Muscle of arm (tissue), 12 donors: Measurements from ENCODE around the gene CD69. TPM values are rescaled to one million over a fixed set of nuclear protein-coding genes. Genes with fewer than 3 reads are reported as not detected.
A peak's percentile ranks its signal among the peaks of the same experiment; 100 is the strongest.
"Not testable (repeated sequence)": the region's sequence is repeated elsewhere in the genome, so short reads cannot be mapped to it uniquely, and the experiment has no call there.

Experiments
- DNase-seq: peaks from one replicate; pipeline ENCODE4 v3.0.0-alpha.2; 2013
- polyA plus RNA-seq, 12 donors: library from polyadenylated mRNA; unstranded; fragments of 120-200 nt; gene quantifications; one replicate each; pipeline ENCODE4 v1.2.1, GENCODE V29; 2013; ENCODE audit not compliant: insufficient read length in 12 of 12

The CD69 gene
- polyA plus RNA-seq, 12 donors = 0.66 to 5.8 (median 1.1) TPM; not detected in 2

GRCh38 chr12:9721394-9722092, 39.2 kb downstream of the CD69 start:
- no peak for DNase-seq

GRCh38 chr12:9719790-9720189, 40.9 kb downstream of the CD69 start:
- no peak for DNase-seq

GRCh38 chr12:9718968-9719367, 41.7 kb downstream of the CD69 start:
- DNase-seq = no peak

GRCh38 chr12:9717070-9717925, 43.4 kb downstream of the CD69 start:
- DNase-seq = no peak

- DNase-seq = not testable (repeated sequence)
These were observed 47.6 kb downstream of the CD69 start for GRCh38 chr12:9713032-9713558.

GRCh38 chr12:9711664-9712063, 49.0 kb downstream of the CD69 start:
- no peak for DNase-seq

- no peak for DNase-seq
These were observed 49.9 kb downstream of the CD69 start for GRCh38 chr12:9710584-9711375.

- no peak for DNase-seq
These were observed 51.8 kb downstream of the CD69 start for GRCh38 chr12:9708853-9709252.

- DNase-seq = peak; percentile 16
These were observed 52.6 kb downstream of the CD69 start for GRCh38 chr12:9707864-9708808.

- no peak for DNase-seq
These were observed 53.3 kb downstream of the CD69 start for GRCh38 chr12:9707356-9707755.

GRCh38 chr12:9706086-9706685, 54.5 kb downstream of the CD69 start:
- no peak for DNase-seq

GRCh38 chr12:9704561-9704960, 56.1 kb downstream of the CD69 start:
- not testable (repeated sequence) for DNase-seq

Other genes starting within 250 kb of the CD69 start
- gene KLRB1, start 153.0 kb downstream of the CD69 start, polyA plus RNA-seq = 1 to 10 TPM in 3 of 12 donors, under 1 TPM in 7, not detected in 2; 0.14 to 2.0 (median 0.81) TPM
- 10 to 100 TPM in 5 of 12 donors, 1 to 10 TPM in 6, not detected in 1; 3.0 to 25.2 (median 9.2) TPM for gene CLEC2D, start 91.2 kb downstream of the CD69 start, polyA plus RNA-seq
- gene CLECL1, start 27.8 kb downstream of the CD69 start, polyA plus RNA-seq = under 1 TPM in 2 of 12 donors, not detected in 10; 0.21 to 0.91 TPM
- under 1 TPM in 8 of 12 donors, not detected in 4; 0.14 to 0.85 (median 0.46) TPM for gene KLRF1, start 66.6 kb upstream of the CD69 start, polyA plus RNA-seq
- gene CLEC2B, start 108.5 kb upstream of the CD69 start, polyA plus RNA-seq = 1 to 10 TPM in 10 of 12 donors, not detected in 2; 1.3 to 7.2 (median 1.9) TPM
- gene KLRF2, start 120.6 kb upstream of the CD69 start, polyA plus RNA-seq = under 1 TPM in 2 of 12 donors, not detected in 10; 0.25 to 0.47 TPM
- gene CLEC2A, start 171.5 kb upstream of the CD69 start, polyA plus RNA-seq = 1 to 10 TPM in 2 of 12 donors, not detected in 10; 1.1 to 4.1 TPM
- gene CLEC12A, start 210.5 kb upstream of the CD69 start, polyA plus RNA-seq = 1 to 10 TPM in 3 of 12 donors, under 1 TPM in 6, not detected in 3; 0.35 to 1.9 (median 0.61) TPM
- gene CLEC1B, start 238.2 kb upstream of the CD69 start, polyA plus RNA-seq = under 1 TPM in 6 of 12 donors, not detected in 6; 0.13 to 0.36 (median 0.31) TPM
- under 1 TPM in 3 of 12 donors, not detected in 9; 0.07 to 0.25 (median 0.14) TPM for gene CLEC12B, start 249.7 kb upstream of the CD69 start, polyA plus RNA-seq